ENCODE results near the gene CDCP1. TPM values are rescaled to one million over a fixed set of nuclear protein-coding genes. Genes with fewer than 3 reads are reported as not detected.

CDCP1 gene
- total and polyA plus RNA-seq, 2 donors (not counting 1 experiment from before 2014, with no cell fraction given): not detected

DNA sequence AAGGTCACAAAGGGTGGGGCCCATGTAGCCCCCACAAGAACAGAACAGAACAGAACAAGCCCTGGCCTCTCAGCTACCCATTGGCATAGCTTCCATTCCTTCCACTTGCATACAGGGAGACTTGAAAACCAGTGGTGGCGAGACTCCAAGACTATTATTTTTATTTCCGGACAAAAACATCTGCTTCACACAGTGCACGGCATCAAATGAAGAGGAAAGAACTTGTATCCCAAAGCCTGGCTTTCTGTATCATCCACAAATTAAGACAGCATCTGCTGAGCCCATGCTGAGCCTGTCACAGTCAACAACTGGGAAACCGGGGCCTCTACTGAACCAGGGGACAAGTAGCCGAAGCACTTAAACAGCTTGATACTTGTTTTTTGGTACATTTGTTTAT, 64.0 kb downstream of the CDCP1 start:
- CTCF ChIA-PET: interaction anchor here (0.9 kb wide), 1 partner anchor 10 kb away, joined by 3 read pairs; no protein-coding TSS in a partner anchor
- Histone ChIP-seq H3K9ac (ENCODE audit: low read length) (no peak overlapping the region), H3K4me2 (replicated peaks; ENCODE audit: low read depth, low read length, poor library complexity, severe bottlenecking) (no peak overlapping the region), H3K4me1 (ENCODE audit: control insufficient read depth in 2 of 2, insufficient read depth in 2 of 2, low read length in 2 of 2) (no peaks in the 10 kb centered on the region), H3K36me3 (replicated peaks in 1 of 2; ENCODE audit: control extremely low read depth in 1 of 2, control insufficient read depth in 1 of 2, extremely low read depth in 1 of 2, insufficient read depth in 2 of 2, low read length in 1 of 2) (no peaks in the 10 kb centered on the region), H3K79me2 (ENCODE audit: control insufficient read depth, insufficient read depth, low read length) (no peaks in the 10 kb centered on the region), H4K20me1 (ENCODE audit: control insufficient read depth, insufficient read depth, low read length, poor library complexity, severe bottlenecking) (no peaks in the 10 kb centered on the region), H2AFZ (ENCODE audit: insufficient read depth, low read depth, low read length, poor library complexity, severe bottlenecking) (no peak overlapping the region), H3K4me3 (ENCODE audit: control extremely low read depth in 1 of 5, extremely low read depth in 1 of 5, insufficient read depth in 1 of 5, low read depth in 2 of 5, low read length in 4 of 5) (no peak overlapping the region), H3K27ac (ENCODE audit: low read length in 2 of 2) (no peak overlapping the region), H3K27me3 (replicated peaks in 1 of 4; ENCODE audit: control extremely low read depth in 1 of 4, control insufficient read depth in 3 of 4, insufficient read depth in 4 of 4, low read length in 3 of 4) (peaks cover 0 to under 1% (median 0%) of the 10 kb centered on the region in 4 experiments), H3K9me3 (ENCODE audit: control extremely low read depth in 1 of 3, control insufficient read depth in 2 of 3, insufficient read depth in 1 of 3, low read length in 2 of 3) (no peaks in the 10 kb centered on the region)
- H3K9me3 Mint-ChIP-seq (ENCODE audit: insufficient read depth): no peaks in the 10 kb centered on the region
- TF ChIP-seq, protein P1, sequence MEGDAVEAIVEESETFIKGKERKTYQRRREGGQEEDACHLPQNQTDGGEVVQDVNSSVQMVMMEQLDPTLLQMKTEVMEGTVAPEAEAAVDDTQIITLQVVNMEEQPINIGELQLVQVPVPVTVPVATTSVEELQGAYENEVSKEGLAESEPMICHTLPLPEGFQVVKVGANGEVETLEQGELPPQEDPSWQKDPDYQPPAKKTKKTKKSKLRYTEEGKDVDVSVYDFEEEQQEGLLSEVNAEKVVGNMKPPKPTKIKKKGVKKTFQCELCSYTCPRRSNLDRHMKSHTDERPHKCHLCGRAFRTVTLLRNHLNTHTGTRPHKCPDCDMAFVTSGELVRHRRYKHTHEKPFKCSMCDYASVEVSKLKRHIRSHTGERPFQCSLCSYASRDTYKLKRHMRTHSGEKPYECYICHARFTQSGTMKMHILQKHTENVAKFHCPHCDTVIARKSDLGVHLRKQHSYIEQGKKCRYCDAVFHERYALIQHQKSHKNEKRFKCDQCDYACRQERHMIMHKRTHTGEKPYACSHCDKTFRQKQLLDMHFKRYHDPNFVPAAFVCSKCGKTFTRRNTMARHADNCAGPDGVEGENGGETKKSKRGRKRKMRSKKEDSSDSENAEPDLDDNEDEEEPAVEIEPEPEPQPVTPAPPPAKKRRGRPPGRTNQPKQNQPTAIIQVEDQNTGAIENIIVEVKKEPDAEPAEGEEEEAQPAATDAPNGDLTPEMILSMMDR (IDR thresholded peaks at IDR 0.05): no peak
- no peak for TF ChIP-seq EZH2 (IDR thresholded peaks at IDR 0.05; ENCODE audit: borderline replicate concordance, insufficient read depth, low read depth, low read length, poor library complexity, severe bottlenecking)
- no peak overlapping the region for H3K27ac Mint-ChIP-seq
- DNase-seq (no peak), ATAC-seq (ENCODE audit: low read depth) (no peak)
- H3K4me1 Mint-ChIP-seq: no peaks in the 10 kb centered on the region
- intact Hi-C loops (cut with micrococcal nuclease): no loop called here
- peaks cover 11% of the 10 kb centered on the region for H3K27me3 Mint-ChIP-seq
- 84% methylated on average over 3 of the region's 5 CpGs for WGBS (ENCODE audit: insufficient coverage)
- POLR2A ChIA-PET: no interaction called here
- no peak overlapping the region for H3K4me3 Mint-ChIP-seq

DNA sequence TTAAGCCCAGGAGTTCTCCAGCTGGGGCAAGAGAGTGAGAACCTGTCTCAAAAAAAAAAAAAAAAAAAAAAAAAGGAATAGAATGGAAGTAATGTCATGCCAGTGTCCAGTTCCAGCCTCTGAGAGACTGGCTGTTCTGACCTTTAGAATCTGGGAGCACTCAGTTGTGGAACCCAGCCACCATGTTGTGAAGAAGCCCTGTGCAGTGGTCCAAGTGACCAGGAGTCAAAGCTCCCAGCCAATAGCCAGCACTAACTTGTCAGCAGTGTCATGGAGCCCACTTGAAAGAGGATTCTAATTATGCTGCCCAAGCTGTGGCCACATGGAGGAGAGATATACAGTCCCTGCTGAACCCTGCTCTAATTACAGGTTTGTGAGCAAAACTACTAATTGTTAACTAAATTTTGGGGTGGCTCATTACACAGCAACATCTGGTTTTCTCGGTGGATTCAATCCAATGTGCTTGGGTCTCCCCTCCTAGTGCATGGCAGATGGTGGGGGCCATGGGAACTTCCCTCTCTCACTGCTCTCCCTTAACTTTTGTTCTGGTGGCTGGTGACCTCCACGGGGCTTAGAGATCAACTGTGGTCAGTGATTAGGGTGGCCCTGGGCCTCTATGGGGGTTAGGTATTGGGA, 64.6 kb downstream of the CDCP1 start:
- no peaks in the 10 kb centered on the region for H3K4me1 Mint-ChIP-seq
- ATAC-seq (ENCODE audit: low read depth) (no peak), DNase-seq (no peak)
- ChIA-PET POLR2A (no interaction called here), CTCF (interaction anchor here (0.9 kb wide), 1 partner anchor 10 kb away, joined by 3 read pairs; no protein-coding TSS in a partner anchor)
- H3K9ac ChIP-seq (ENCODE audit: low read length): no peak overlapping the region
- no peaks in the 10 kb centered on the region for H3K36me3 ChIP-seq (replicated peaks in 1 of 2; ENCODE audit: control extremely low read depth in 1 of 2, control insufficient read depth in 1 of 2, extremely low read depth in 1 of 2, insufficient read depth in 2 of 2, low read length in 1 of 2)
- H3K4me3 Mint-ChIP-seq: no peak overlapping the region
- no peaks in the 10 kb centered on the region for H3K79me2 ChIP-seq (ENCODE audit: control insufficient read depth, insufficient read depth, low read length)
- H3K4me2 ChIP-seq (replicated peaks; ENCODE audit: low read depth, low read length, poor library complexity, severe bottlenecking): no peak overlapping the region
- no peaks in the 10 kb centered on the region for H3K4me1 ChIP-seq (ENCODE audit: control insufficient read depth in 2 of 2, insufficient read depth in 2 of 2, low read length in 2 of 2)
- H3K9me3 ChIP-seq (ENCODE audit: control extremely low read depth in 1 of 3, control insufficient read depth in 2 of 3, insufficient read depth in 1 of 3, low read length in 2 of 3): no peaks in the 10 kb centered on the region
- no peaks in the 10 kb centered on the region for H3K9me3 Mint-ChIP-seq (ENCODE audit: insufficient read depth)
- no peaks in the 10 kb centered on the region for H4K20me1 ChIP-seq (ENCODE audit: control insufficient read depth, insufficient read depth, low read length, poor library complexity, severe bottlenecking)
- H3K27ac Mint-ChIP-seq: no peak overlapping the region
- peaks cover 6% of the 10 kb centered on the region for H3K27me3 Mint-ChIP-seq
- H3K27me3 ChIP-seq (replicated peaks in 1 of 4; ENCODE audit: control extremely low read depth in 1 of 4, control insufficient read depth in 3 of 4, insufficient read depth in 4 of 4, low read length in 3 of 4): no peaks in the 10 kb centered on the region
- H3K4me3 ChIP-seq (ENCODE audit: control extremely low read depth in 1 of 5, extremely low read depth in 1 of 5, insufficient read depth in 1 of 5, low read depth in 2 of 5, low read length in 4 of 5): no peak overlapping the region
- H2AFZ ChIP-seq (ENCODE audit: insufficient read depth, low read depth, low read length, poor library complexity, severe bottlenecking): no peak overlapping the region
- no peak overlapping the region for H3K27ac ChIP-seq (ENCODE audit: low read length in 2 of 2)
- TF ChIP-seq EZH2 (IDR thresholded peaks at IDR 0.05; ENCODE audit: borderline replicate concordance, insufficient read depth, low read depth, low read length, poor library complexity, severe bottlenecking): no peak
- TF ChIP-seq, protein P1 (IDR thresholded peaks at IDR 0.05): no peak
- no CpG with 5 or more reads among the region's 2 CpGs for WGBS (ENCODE audit: insufficient coverage)
- intact Hi-C loops (cut with micrococcal nuclease): no loop called here
